Muscle layer of colon (tissue), 2 donors: ENCODE measurements around the gene CYCS.
"Not testable (repeated sequence)": the region's sequence is repeated elsewhere in the genome, so short reads cannot be mapped to it uniquely, and the experiment has no call there.

Experiments used
- H3K27ac ChIP-seq: one replicate; pipeline ENCODE4 v1.7.0; 2013; ENCODE audit warnings: low read depth, mild to moderate bottlenecking, low read length, moderate library complexity
- H3K27me3 ChIP-seq, 2 donors: one replicate each; pipeline ENCODE4 v1.7.0; 2013; ENCODE audit warnings: low read length in 2 of 2, mild to moderate bottlenecking in 2 of 2; ENCODE audit not compliant: insufficient read depth in 2 of 2, control insufficient read depth in 1 of 2
- H3K36me3 ChIP-seq: one replicate; pipeline ENCODE4 v1.7.0; 2013; ENCODE audit warnings: mild to moderate bottlenecking, low read length; ENCODE audit not compliant: insufficient read depth
- H3K4me1 ChIP-seq: one replicate; pipeline ENCODE4 v1.7.0; 2013; ENCODE audit warnings: mild to moderate bottlenecking, low read length; ENCODE audit not compliant: insufficient read depth
- H3K4me3 ChIP-seq, 2 donors: one replicate each; pipeline ENCODE4 v1.7.0; 2013; ENCODE audit warnings: low read length in 2 of 2, low read depth in 1 of 2, mild to moderate bottlenecking in 1 of 2, moderate library complexity in 1 of 2
- H3K9ac ChIP-seq: one replicate; pipeline ENCODE4 v1.7.0; 2013; ENCODE audit warnings: low read length
- H3K9me3 ChIP-seq: one replicate; pipeline ENCODE4 v1.7.0; 2013; ENCODE audit warnings: mild to moderate bottlenecking, low read length
- donor health status: abdominal sarcoma.
- donor health status: Adenocarcinoma of cecum.

Gene CYCS

DNA sequence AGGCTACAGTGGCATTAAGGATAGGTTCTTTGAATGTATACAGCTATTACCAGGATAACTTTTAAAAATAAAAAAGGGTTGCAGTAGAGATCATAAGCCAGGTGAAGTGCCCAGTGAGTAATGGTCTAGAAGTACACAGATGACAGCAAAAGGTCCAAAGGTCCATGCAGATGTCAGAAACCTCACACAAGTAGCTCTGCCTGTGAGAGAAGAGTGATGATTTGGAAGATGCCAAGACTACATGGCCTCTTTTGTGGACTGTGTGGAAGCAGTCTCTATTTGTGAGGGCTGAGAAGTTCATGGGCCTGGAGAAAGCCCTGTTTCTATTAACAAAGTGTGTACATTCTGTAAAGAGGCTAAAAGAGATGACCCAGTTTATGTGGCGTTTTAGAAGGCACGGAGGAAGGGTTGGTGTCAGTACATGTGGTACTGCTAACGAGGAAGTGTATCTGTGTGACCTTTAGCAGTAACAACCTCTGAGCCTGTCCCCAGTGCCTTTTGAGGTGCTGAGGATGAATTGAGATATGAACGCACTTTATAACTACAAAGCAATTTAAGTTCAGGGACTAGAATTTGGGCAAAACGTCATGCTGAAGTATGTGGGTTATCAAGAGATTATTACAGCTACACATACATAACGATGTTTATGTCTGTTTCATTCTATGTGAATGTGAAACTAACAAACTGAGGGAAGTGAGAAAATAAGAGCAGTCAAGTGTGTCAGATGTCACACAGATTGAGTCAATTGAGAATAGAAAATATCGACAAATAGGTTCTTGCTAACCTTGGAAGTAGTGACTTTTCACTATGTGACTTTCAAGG is 7.6 kb downstream of the CYCS start:
- Histone ChIP-seq H3K36me3 (peaks cover 27% of the 10 kb centered on the region), H3K27me3 (no peaks in the 10 kb centered on the region), H3K9me3 (no peaks in the 10 kb centered on the region), H3K4me3 (no peak overlapping the region), H3K9ac (no peak overlapping the region), H3K4me1 (no peaks in the 10 kb centered on the region), H3K27ac (no peak overlapping the region)

DNA sequence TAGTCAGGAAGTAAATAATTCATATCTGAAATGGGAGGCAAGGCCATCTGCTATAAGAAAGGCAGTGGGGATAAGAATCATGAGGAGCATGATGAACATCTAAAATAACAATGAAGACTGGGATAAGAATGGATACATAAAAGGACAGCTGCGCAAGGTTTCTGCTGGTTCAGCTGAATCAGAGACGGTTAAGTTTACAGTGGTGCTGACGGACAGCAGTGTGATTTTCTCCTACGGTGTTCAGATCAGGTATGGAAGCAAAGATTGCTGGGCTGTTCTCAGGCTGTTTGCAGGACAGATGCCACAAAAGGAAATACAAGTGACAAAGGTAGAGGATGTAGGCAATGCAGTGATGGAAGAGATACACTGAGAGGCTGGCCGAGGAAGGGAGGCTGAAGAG is 8.4 kb downstream of the CYCS start:
- Histone ChIP-seq H3K27ac (no peak overlapping the region), H3K9ac (no peak overlapping the region), H3K4me1 (no peaks in the 10 kb centered on the region), H3K36me3 (peaks cover 19% of the 10 kb centered on the region), H3K9me3 (no peaks in the 10 kb centered on the region), H3K4me3 (no peak overlapping the region), H3K27me3 (no peaks in the 10 kb centered on the region)

DNA sequence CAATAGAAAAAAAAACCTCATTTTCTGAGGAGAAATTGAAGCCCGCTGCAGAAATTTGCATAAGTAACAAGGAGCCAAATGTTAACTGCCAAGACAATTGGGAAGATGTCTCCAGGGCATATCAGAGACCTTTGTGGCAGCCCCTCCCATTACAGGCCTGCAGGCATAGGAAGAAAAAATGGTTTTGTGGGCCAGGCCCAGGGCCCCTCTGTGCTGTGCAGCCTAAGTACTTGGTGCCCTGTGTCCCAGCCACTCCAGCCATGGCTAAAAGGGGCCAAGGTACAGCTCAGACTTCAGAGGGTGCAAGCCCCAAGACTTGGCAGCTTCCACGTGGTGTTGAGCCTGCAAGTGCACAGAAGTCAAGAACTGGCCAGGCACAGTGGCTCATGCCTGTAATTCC is 14.5 kb downstream of the CYCS start:
- not testable (repeated sequence) for H3K27ac ChIP-seq, H3K9ac ChIP-seq, H3K4me1 ChIP-seq, H3K4me3 ChIP-seq, H3K27me3 ChIP-seq, H3K9me3 ChIP-seq, H3K36me3 ChIP-seq

DNA sequence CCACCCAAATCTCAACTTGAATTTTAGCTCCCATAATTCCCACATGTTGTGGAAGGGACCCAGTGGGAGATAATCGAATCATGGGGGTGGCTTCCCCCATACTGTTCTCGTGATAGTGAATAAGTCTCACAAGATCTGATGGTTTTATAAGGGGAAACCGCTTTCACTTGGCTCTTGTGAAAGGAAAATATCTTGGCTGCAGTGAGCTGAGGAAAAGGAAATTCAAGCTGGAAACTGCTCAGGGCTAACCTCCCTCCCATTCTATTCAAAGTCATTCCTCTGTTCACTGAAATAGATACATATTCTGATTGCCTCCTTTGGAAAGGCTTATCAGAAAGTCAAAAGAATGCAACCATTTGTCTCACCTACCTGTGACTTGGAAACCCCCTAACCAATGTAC is 15.8 kb downstream of the CYCS start:
- Histone ChIP-seq H3K9ac (no peak overlapping the region), H3K27ac (no peak overlapping the region), H3K27me3 (no peaks in the 10 kb centered on the region), H3K36me3 (no peaks in the 10 kb centered on the region), H3K4me1 (no peaks in the 10 kb centered on the region), H3K4me3 (no peak overlapping the region), H3K9me3 (no peaks in the 10 kb centered on the region)

DNA sequence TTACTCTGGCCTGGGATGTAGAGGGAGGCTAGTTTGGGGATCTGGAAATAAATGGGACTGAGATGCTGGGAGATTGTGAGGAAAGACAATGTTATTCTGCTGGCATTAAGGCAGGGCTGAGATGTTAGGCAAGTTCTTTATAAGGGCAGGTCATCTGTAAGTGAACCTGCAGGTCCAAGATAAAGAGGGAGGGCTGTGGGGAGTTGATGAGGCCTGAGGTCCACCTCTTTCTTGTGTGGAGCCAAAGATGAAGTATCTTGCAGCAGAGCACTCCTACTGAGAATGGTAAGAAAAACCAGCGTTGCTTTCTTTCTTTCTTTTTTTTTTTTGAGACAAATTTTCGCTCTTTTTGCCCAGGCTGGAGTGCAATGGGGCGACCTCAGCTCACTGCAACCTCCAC is 19.1 kb downstream of the CYCS start:
- Histone ChIP-seq H3K4me3 (no peak overlapping the region), H3K4me1 (no peaks in the 10 kb centered on the region), H3K27me3 (no peaks in the 10 kb centered on the region), H3K27ac (no peak overlapping the region), H3K36me3 (no peaks in the 10 kb centered on the region), H3K9ac (no peak overlapping the region), H3K9me3 (no peaks in the 10 kb centered on the region)

DNA sequence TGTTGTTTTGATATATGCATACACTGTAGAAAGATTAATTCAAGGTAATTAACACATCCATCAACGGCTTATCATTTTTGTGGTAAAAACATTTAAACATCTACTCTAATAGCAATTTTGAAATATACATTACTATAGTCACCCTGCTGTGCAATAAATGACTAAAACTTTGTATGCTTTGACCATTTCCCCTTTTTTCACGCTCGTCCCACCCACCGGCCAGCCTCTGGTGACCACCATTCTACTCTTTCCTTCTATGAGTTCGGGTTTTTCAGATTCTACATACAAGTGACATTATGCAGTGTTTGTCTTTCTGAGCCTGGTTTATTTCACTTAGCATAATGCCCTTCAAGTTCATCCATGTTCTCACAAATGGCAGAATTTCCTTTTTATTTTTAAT is 21.3 kb downstream of the CYCS start:
- Histone ChIP-seq H3K27ac (no peak overlapping the region), H3K9ac (no peak overlapping the region), H3K4me1 (no peaks in the 10 kb centered on the region), H3K36me3 (no peaks in the 10 kb centered on the region), H3K27me3 (no peaks in the 10 kb centered on the region), H3K9me3 (no peaks in the 10 kb centered on the region), H3K4me3 (no peak overlapping the region)

DNA sequence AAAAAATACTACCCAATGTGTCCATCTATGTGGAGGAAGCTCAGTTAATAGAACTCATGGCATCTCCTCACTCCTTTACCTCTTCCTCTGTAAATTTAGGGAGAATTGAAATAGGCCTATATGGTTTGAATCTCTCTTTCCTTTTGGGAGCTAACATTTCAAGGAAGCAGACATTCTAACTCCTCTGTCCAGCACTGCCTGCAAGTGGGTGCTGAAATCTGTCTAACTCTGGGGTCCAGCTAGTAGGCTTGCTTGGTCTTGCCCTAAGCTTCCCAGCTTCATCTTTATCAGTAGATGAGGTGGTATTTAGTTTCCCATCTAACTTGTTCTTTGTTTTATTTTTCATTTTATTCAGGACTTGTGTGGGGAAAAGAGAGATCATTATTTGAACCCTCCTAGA is 23.2 kb downstream of the CYCS start:
- Histone ChIP-seq H3K27ac (no peak overlapping the region), H3K4me3 (no peak overlapping the region), H3K9me3 (no peaks in the 10 kb centered on the region), H3K27me3 (no peaks in the 10 kb centered on the region), H3K36me3 (no peaks in the 10 kb centered on the region), H3K4me1 (no peaks in the 10 kb centered on the region), H3K9ac (no peak overlapping the region)

DNA sequence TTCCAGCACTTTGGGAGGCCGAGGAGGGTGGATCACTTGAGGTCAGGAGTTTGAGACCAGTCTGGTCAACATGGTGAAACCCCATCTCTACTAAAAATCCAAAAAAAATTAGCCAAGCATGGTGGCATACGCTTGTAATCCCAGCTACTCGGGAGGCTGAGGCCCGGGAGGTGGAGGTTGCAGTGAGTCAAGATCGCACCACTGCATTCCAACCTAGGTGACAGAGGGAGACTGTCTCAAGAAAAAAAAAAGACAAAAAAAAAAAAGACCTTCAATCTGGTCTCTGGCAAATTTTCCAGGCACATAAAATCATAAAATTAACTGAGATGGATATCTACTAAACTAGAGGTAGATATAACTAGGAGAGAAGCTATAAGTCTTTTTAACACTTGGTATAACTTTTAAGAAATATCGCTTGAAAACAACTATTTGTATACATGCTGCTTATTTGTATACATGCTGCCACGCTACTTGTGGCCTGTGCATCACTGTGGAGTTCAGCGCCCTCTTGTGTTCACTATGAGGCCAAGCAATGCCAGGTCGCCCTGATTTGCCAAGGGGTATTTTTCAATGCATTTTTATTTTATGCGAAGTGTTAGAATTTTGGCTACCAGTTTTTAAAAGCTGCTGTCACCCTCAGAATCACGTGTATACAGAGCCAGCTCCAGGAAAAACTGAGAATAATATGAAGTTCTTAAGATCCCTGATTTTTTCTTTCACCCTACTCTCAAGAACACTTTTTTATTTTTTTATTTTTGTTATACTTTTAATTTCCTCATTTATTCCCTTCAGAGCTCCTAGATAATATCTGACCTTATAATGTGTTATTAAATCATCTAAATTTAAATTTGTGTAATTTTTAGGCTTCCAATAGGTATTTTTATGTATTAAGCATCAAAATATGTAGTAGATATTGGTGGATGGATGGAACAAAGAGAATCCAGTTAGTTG is 26.7 kb downstream of the CYCS start:
- Histone ChIP-seq H3K4me3 (no peak overlapping the region), H3K9me3 (no peaks in the 10 kb centered on the region), H3K4me1 (no peaks in the 10 kb centered on the region), H3K9ac (no peak overlapping the region), H3K36me3 (no peaks in the 10 kb centered on the region), H3K27ac (no peak overlapping the region), H3K27me3 (no peaks in the 10 kb centered on the region)

DNA sequence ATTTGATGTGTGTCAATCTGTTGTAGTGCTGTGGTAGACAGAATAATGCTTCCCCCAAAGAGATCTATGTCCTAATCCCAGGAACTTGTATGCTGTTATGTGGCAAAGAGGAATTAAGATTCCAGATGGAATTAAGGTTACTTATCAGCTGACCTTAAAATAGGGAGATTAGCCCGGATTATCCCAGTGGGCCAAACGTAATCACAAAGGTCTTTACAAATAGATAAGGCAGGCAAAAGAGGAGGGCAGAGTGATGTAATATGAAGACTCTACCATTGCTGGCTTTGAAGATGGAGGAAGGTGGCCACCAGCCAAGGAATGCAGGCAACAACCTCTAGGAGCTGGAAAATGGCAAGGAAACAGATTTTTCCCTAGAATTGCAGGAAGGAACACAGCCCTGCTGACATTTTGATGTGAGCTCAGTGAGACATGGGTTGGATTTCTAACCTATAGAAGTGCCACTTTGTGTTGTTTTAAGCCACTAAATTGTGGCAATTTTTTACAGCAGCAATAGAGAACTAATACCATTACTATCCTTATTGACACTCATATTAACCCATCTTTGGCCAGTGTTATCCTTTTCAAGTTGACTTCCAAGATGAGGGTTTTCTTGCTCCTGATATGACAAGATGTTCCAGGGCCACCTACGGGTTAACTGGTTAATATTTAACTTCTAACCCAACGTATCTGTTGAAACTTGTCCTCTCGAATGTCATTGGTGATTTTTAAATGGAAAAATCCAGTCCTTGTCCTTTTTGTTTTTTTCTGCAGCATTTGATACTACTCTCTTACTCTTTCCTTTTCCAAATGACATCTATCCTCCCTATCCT is 29.3 kb downstream of the CYCS start:
- H3K4me1 ChIP-seq = no peaks in the 10 kb centered on the region
- no peaks in the 10 kb centered on the region for H3K9me3 ChIP-seq
- H3K4me3 ChIP-seq = no peak overlapping the region
- no peaks in the 10 kb centered on the region for H3K36me3 ChIP-seq
- H3K27ac ChIP-seq = no peak overlapping the region
- H3K27me3 ChIP-seq = no peaks in the 10 kb centered on the region
- no peak overlapping the region for H3K9ac ChIP-seq

DNA sequence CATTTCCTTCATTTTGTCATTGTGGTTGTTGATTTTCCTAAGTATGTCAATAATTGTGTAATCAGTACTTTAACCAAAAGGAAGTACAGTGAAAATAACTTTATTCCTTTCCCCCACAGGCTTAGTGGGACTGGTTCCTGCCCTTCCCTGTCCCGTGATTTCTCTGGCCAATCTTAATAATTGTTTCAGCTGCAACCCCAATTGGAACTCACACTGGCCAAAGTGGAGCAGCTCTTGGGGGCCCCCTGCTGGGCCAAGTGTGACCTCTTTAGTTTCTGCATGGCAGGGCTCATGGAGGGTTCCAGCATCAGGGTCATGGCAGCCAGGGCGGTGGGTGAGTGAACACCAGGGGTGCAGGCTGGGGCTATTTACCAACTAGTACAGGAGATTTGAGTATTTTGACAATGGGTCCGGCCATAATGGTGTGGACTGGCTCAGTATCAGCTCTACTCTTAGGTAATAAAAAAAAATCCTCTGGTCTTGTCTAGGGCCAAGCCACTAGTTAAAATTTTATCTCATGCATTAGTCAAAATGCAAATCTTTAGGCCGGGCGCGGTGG is 31.7 kb downstream of the CYCS start:
- H3K4me3 ChIP-seq = no peak overlapping the region

DNA sequence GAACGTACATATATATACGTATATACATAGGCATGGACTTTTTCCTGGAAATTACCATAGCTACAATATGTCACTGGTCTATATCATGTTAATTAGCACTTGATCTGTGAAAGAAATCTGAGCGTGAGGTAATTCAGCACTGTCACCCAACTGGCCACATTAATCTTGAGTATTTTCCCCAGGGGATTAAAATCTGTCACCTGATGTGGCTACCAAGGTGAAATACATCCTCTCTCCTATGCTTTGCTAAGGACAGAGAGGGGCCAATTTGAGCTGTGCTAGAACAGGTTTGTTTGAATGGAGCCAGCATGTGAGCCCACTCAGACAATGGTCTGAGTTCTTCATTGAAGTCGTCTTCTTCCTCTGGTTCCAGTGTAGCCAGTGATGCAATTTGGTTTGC is 33.3 kb downstream of the CYCS start:
- no peaks in the 10 kb centered on the region for H3K9me3 ChIP-seq
- no peak overlapping the region for H3K9ac ChIP-seq
- no peaks in the 10 kb centered on the region for H3K36me3 ChIP-seq
- H3K4me3 ChIP-seq = no peak overlapping the region
- H3K27me3 ChIP-seq = no peaks in the 10 kb centered on the region
- H3K4me1 ChIP-seq = no peaks in the 10 kb centered on the region
- H3K27ac ChIP-seq = no peak overlapping the region

More for the DNA sequence above, 31.7 kb downstream of the CYCS start:
- Histone ChIP-seq H3K9ac (no peak overlapping the region), H3K27me3 (no peaks in the 10 kb centered on the region), H3K9me3 (no peaks in the 10 kb centered on the region), H3K4me1 (no peaks in the 10 kb centered on the region), H3K36me3 (no peaks in the 10 kb centered on the region), H3K27ac (no peak overlapping the region)
